ENCODE data around the gene LTBP2. TPM values are rescaled to one million over a fixed set of nuclear protein-coding genes. Genes with fewer than 3 reads are reported as not detected.
A peak's percentile ranks its signal among the peaks of the same experiment; 100 is the strongest.

The LTBP2 gene
- total RNA-seq, 1 experiment from 2014 or later, result 124 TPM

- BruUV-seq (replicated peaks), result no TSS peak
- peak overlapping the region; percentile 99 for H3K27ac ChIP-seq
Measured at GRCh38 chr14:74573421-74574089, 38.5 kb downstream of the LTBP2 start.

GRCh38 chr14:74572726-74573301, 39.2 kb downstream of the LTBP2 start:
- Histone ChIP-seq H3K4me1 (replicated peaks; ENCODE audit: insufficient read depth) (peaks cover 85% of the 10 kb centered on the region), H3K36me3 (ENCODE audit: low read depth) (peaks cover 9% of the 10 kb centered on the region; the same call in 1 of the 2 replicates), H3K9me2 (ENCODE audit: insufficient read depth) (no peaks in the 10 kb centered on the region), H3K27ac (peak overlapping the region; percentile 99), H3K4me3 (peak overlapping the region; percentile 52), H3K9me3 (ENCODE audit: insufficient read depth, low read depth) (no peaks in the 10 kb centered on the region), H4K20me1 (ENCODE audit: insufficient read depth) (no peaks in the 10 kb centered on the region), H3K79me2 (ENCODE audit: low read depth) (peaks cover 69% of the 10 kb centered on the region), H3K27me3 (ENCODE audit: insufficient read depth, low read depth) (no peaks in the 10 kb centered on the region), H3F3A (ENCODE audit: insufficient read depth, low read depth) (peaks cover 66% of the 10 kb centered on the region), H3K4me2 (peak overlapping the region; percentile 92), H2AFZ (peak overlapping the region; percentile 35)
- BruUV-seq (replicated peaks), result TSS peak; percentile 72
- POLR2A ChIA-PET (ENCODE audit: unreplicated experiment), result interaction anchor here (0.5 to 2.8 kb wide), 17 partner anchors 9 to 830 kb away, joined by 3 to 30 read pairs (median 5); partner anchors contain the start of genes ABCD4 and RPS6KL1
- intact Hi-C loops (cut with micrococcal nuclease; ENCODE audit: unreplicated experiment), result loop anchor here (1.0 to 10.0 kb wide), 10 partner anchors 7 to 982 kb away; partner anchors contain the start of gene FOS
- peak; percentile 71 to 84 for DNase-seq
- CTCF ChIA-PET, result interaction anchor here (0.5 to 6.4 kb wide), 15 partner anchors 11 to 925 kb away, joined by 3 to 82 read pairs (median 7); partner anchors contain the start of genes ISCA2 and LTBP2
- no peak for TF ChIP-seq EZH2 (IDR thresholded peaks at IDR 0.05; ENCODE audit: low read depth)
- no peak for TF ChIP-seq CTCF (conservative IDR thresholded peaks at IDR 0.05)

More at GRCh38 chr14:74573421-74574089, 38.5 kb downstream of the LTBP2 start:
- peak overlapping the region; percentile 92 for H3K4me2 ChIP-seq
- TF ChIP-seq EZH2 (IDR thresholded peaks at IDR 0.05; ENCODE audit: low read depth) (no peak), CTCF (conservative IDR thresholded peaks at IDR 0.05) (peak; percentile 76)
- no peaks in the 10 kb centered on the region for H4K20me1 ChIP-seq (ENCODE audit: insufficient read depth)
- peak; percentile 77 to 81 for DNase-seq
- CTCF ChIA-PET, result interaction anchor here (0.6 to 6.4 kb wide), 10 partner anchors 10 to 925 kb away, joined by 3 to 82 read pairs (median 8); partner anchors contain the start of gene LTBP2
- peaks cover 69% of the 10 kb centered on the region for H3K79me2 ChIP-seq (ENCODE audit: low read depth)
- H3F3A ChIP-seq (ENCODE audit: insufficient read depth, low read depth), result peaks cover 65% of the 10 kb centered on the region
- peaks cover 12% of the 10 kb centered on the region; the same call in 1 of the 2 replicates for H3K36me3 ChIP-seq (ENCODE audit: low read depth)
- no peaks in the 10 kb centered on the region for H3K9me2 ChIP-seq (ENCODE audit: insufficient read depth)
- POLR2A ChIA-PET (ENCODE audit: unreplicated experiment), result interaction anchor here (0.5 to 2.8 kb wide), 9 partner anchors 9 to 349 kb away, joined by 4 to 25 read pairs (median 5); partner anchors contain the start of genes ABCD4, ISCA2, NPC2 and RPS6KL1
- no peaks in the 10 kb centered on the region for H3K9me3 ChIP-seq (ENCODE audit: insufficient read depth, low read depth)
- peak overlapping the region; percentile 52 for H3K4me3 ChIP-seq
- H3K4me1 ChIP-seq (replicated peaks; ENCODE audit: insufficient read depth), result peaks cover 84% of the 10 kb centered on the region
- no peaks in the 10 kb centered on the region for H3K27me3 ChIP-seq (ENCODE audit: insufficient read depth, low read depth)
- intact Hi-C loops (cut with micrococcal nuclease; ENCODE audit: unreplicated experiment), result loop anchor here (1.0 to 10.0 kb wide), 8 partner anchors 24 to 981 kb away; partner anchors contain the start of gene FOS
- peak overlapping the region; percentile 35 for H2AFZ ChIP-seq

Measured in PC-9 (cell line).